ENCODE results near the gene RALGAPA2. TPM values are rescaled to one million over a fixed set of nuclear protein-coding genes. Genes with fewer than 3 reads are reported as not detected.

RALGAPA2 gene
- total RNA-seq, 1 donor, result 6.2 TPM

DNA sequence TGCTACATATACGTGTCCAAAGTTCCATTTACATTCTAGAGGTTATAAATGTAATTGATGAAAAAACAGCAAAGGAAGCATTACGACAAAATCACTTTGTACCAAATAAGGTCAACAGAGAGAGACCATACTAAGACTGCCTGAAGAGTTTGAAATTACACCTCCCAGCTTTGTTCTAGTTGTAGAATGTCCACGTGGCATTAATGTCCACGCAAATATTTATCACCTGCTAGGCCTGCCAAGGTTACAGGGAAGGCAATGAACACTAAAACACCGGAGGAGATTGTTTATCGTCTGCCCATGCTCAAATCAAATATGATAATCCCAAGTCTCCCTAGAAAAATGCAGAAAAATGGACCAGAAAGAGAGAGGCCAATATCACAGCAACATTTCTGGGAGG, 6.2 kb downstream of the RALGAPA2 start:
- no peak overlapping the region for H3K4me2 ChIP-seq (ENCODE audit: insufficient read depth, low read length)
- H2AFZ ChIP-seq (ENCODE audit: low read length), result no peak overlapping the region
- no peak overlapping the region for H3K27ac ChIP-seq (ENCODE audit: low read depth, low read length)
- H3K9me3 ChIP-seq (ENCODE audit: low read depth, low read length), result no peaks in the 10 kb centered on the region
- no peaks in the 10 kb centered on the region for H3K36me3 ChIP-seq (ENCODE audit: insufficient read depth, low read length)
- no peak overlapping the region for H3K4me3 ChIP-seq (ENCODE audit: insufficient read depth, low read length)
- no peak for DNase-seq (ENCODE audit: insufficient read length, low spot score, missing footprints)
- H4K20me1 ChIP-seq (ENCODE audit: insufficient read depth, low read length), result peaks cover 7% of the 10 kb centered on the region
- H3K4me1 ChIP-seq (ENCODE audit: insufficient read depth, low read length), result no peaks in the 10 kb centered on the region
- TF ChIP-seq, protein P1, sequence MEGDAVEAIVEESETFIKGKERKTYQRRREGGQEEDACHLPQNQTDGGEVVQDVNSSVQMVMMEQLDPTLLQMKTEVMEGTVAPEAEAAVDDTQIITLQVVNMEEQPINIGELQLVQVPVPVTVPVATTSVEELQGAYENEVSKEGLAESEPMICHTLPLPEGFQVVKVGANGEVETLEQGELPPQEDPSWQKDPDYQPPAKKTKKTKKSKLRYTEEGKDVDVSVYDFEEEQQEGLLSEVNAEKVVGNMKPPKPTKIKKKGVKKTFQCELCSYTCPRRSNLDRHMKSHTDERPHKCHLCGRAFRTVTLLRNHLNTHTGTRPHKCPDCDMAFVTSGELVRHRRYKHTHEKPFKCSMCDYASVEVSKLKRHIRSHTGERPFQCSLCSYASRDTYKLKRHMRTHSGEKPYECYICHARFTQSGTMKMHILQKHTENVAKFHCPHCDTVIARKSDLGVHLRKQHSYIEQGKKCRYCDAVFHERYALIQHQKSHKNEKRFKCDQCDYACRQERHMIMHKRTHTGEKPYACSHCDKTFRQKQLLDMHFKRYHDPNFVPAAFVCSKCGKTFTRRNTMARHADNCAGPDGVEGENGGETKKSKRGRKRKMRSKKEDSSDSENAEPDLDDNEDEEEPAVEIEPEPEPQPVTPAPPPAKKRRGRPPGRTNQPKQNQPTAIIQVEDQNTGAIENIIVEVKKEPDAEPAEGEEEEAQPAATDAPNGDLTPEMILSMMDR (IDR thresholded peaks at IDR 0.05; ENCODE audit: extremely low read depth, low read depth, low read length), result no peak
- peaks cover 3% of the 10 kb centered on the region for H3K79me2 ChIP-seq (ENCODE audit: insufficient read depth, low read length)
- H3K27me3 ChIP-seq (ENCODE audit: insufficient read depth, low read length), result no peaks in the 10 kb centered on the region

DNA sequence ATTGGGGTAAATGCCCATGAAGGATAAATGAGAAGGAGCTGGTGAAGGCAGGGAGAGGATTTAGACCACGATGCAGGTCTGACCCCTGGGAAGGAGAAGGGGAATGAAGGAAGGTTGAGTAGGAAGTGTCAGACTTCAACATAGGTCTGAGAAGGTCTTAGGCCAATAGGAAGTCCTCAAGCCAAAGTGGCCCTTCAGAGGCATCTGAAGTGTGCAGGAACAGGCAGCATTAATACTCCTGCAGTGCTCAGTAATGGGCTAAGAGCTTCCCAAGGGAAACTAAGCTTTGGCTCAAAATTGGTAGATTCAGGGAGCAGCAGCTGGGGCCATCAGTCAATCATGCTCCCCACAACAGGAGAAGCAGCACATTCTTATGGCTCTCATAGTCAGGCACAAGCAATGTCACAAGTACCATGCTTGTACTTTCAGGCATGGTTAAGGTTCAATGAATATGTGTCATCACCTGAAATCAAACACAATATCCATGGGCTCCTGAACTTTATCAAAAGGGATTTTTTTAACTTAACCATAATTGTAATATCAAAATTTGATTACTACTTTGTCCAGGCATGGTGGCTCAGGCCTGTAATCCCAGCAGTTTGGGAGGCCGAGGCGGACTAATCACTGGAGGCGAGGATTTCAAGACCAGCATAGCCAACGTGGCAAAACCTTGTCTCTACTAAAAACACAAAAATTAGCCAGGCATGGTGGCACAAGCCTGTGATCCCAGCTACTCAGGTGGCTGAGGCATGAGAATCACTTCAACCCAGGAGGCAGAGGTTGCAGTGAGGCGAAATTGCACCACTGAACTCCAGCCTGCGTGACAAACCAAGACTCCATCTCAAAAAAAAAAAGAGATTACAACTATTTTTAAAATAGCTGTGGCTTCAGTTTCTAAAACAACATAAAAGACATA, 9.9 kb downstream of the RALGAPA2 start:
- H3K4me1 ChIP-seq (ENCODE audit: insufficient read depth, low read length), result no peaks in the 10 kb centered on the region
- no peak overlapping the region for H3K4me3 ChIP-seq (ENCODE audit: insufficient read depth, low read length)
- H3K27ac ChIP-seq (ENCODE audit: low read depth, low read length), result no peak overlapping the region
- H3K79me2 ChIP-seq (ENCODE audit: insufficient read depth, low read length), result no peaks in the 10 kb centered on the region
- no peak overlapping the region for H2AFZ ChIP-seq (ENCODE audit: low read length)
- H4K20me1 ChIP-seq (ENCODE audit: insufficient read depth, low read length), result peaks cover 7% of the 10 kb centered on the region
- no peaks in the 10 kb centered on the region for H3K36me3 ChIP-seq (ENCODE audit: insufficient read depth, low read length)
- no peaks in the 10 kb centered on the region for H3K9me3 ChIP-seq (ENCODE audit: low read depth, low read length)
- TF ChIP-seq, protein P1 (IDR thresholded peaks at IDR 0.05; ENCODE audit: extremely low read depth, low read depth, low read length), result no peak
- H3K27me3 ChIP-seq (ENCODE audit: insufficient read depth, low read length), result no peaks in the 10 kb centered on the region
- DNase-seq (ENCODE audit: insufficient read length, low spot score, missing footprints), result no peak
- no peak overlapping the region for H3K4me2 ChIP-seq (ENCODE audit: insufficient read depth, low read length)

DNA sequence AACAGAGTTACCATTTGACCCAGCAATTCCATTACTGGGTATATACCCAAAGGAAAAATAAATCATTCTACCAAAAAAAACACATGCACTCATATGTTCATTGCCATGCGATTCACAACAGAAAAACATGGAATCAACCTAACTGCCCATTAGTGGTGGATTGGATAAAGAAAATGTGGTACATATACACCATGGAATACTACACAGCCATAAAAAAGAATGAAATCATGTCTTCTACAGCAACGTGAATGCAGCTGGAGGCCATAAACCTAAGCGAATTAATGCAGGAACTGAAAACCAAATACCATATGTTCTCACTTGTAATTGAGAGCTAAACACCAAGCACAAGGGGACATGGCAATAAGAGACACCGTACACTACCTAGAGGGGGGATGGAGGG, 12.5 kb downstream of the RALGAPA2 start:
- no peaks in the 10 kb centered on the region for H3K9me3 ChIP-seq (ENCODE audit: low read depth, low read length)
- H3K27me3 ChIP-seq (ENCODE audit: insufficient read depth, low read length), result no peaks in the 10 kb centered on the region
- no peak overlapping the region for H3K4me2 ChIP-seq (ENCODE audit: insufficient read depth, low read length)
- no peak for DNase-seq (ENCODE audit: insufficient read length, low spot score, missing footprints)
- H3K4me1 ChIP-seq (ENCODE audit: insufficient read depth, low read length), result no peaks in the 10 kb centered on the region
- no peak overlapping the region for H3K4me3 ChIP-seq (ENCODE audit: insufficient read depth, low read length)
- H3K27ac ChIP-seq (ENCODE audit: low read depth, low read length), result no peak overlapping the region
- H4K20me1 ChIP-seq (ENCODE audit: insufficient read depth, low read length), result peaks cover 13% of the 10 kb centered on the region
- no peaks in the 10 kb centered on the region for H3K79me2 ChIP-seq (ENCODE audit: insufficient read depth, low read length)
- no peak overlapping the region for H2AFZ ChIP-seq (ENCODE audit: low read length)
- H3K36me3 ChIP-seq (ENCODE audit: insufficient read depth, low read length), result no peaks in the 10 kb centered on the region
- TF ChIP-seq, protein P1 (IDR thresholded peaks at IDR 0.05; ENCODE audit: extremely low read depth, low read depth, low read length), result no peak

- H3K4me1 ChIP-seq (ENCODE audit: insufficient read depth, low read length), result no peaks in the 10 kb centered on the region
- no peaks in the 10 kb centered on the region for H3K27me3 ChIP-seq (ENCODE audit: insufficient read depth, low read length)
- no peaks in the 10 kb centered on the region for H3K36me3 ChIP-seq (ENCODE audit: insufficient read depth, low read length)
- H4K20me1 ChIP-seq (ENCODE audit: insufficient read depth, low read length), result peaks cover 16% of the 10 kb centered on the region
- no peak for DNase-seq (ENCODE audit: insufficient read length, low spot score, missing footprints)
- TF ChIP-seq, protein P1 (IDR thresholded peaks at IDR 0.05; ENCODE audit: extremely low read depth, low read depth, low read length), result no peak
- no peak overlapping the region for H3K4me3 ChIP-seq (ENCODE audit: insufficient read depth, low read length)
- no peaks in the 10 kb centered on the region for H3K79me2 ChIP-seq (ENCODE audit: insufficient read depth, low read length)
- H3K9me3 ChIP-seq (ENCODE audit: low read depth, low read length), result no peaks in the 10 kb centered on the region
- H3K4me2 ChIP-seq (ENCODE audit: insufficient read depth, low read length), result no peak overlapping the region
- no peak overlapping the region for H3K27ac ChIP-seq (ENCODE audit: low read depth, low read length)
- H2AFZ ChIP-seq (ENCODE audit: low read length), result no peak overlapping the region
Measured at GRCh38 chr20:20699144-20699543, 13.3 kb downstream of the RALGAPA2 start.

Measured in osteoblast (primary cell).